VCaP (cell line): ENCODE measurements around the gene APOL4.

Source experiments
- H3K27ac ChIP-seq: fragments of 450-650 bp; 2 replicates; pipeline ENCODE4 v1.5.1; 2017
- CTCF ChIP-seq: fragments of 450-650 bp; conservative IDR thresholded peaks from 2 replicates; pipeline ENCODE4 v1.5.1; 2017; ENCODE audit warnings: mild to moderate bottlenecking, moderate library complexity

Gene APOL4

GRCh38 chr22:36175892-36176291, 25.7 kb downstream of the APOL4 start:
- TF ChIP-seq CTCF: no peak
- no peak overlapping the region for H3K27ac ChIP-seq

- H3K27ac ChIP-seq: no peak overlapping the region; the same call in 1 of the 2 replicates
- no peak for TF ChIP-seq CTCF
Measured at GRCh38 chr22:36171941-36172340, 29.7 kb downstream of the APOL4 start.

GRCh38 chr22:36166518-36167220, 34.9 kb downstream of the APOL4 start:
- TF ChIP-seq CTCF: no peak
- no peak overlapping the region for H3K27ac ChIP-seq

GRCh38 chr22:36166086-36166485, 35.5 kb downstream of the APOL4 start:
- H3K27ac ChIP-seq: no peak overlapping the region
- TF ChIP-seq CTCF: no peak

- TF ChIP-seq CTCF: no peak
- H3K27ac ChIP-seq: no peak overlapping the region
Measured at GRCh38 chr22:36165141-36165540, 36.5 kb downstream of the APOL4 start.

- no peak overlapping the region for H3K27ac ChIP-seq
- TF ChIP-seq CTCF: no peak
Measured at GRCh38 chr22:36164621-36165020, 37.0 kb downstream of the APOL4 start.

- H3K27ac ChIP-seq: no peak overlapping the region
Measured at GRCh38 chr22:36163497-36163896, 38.1 kb downstream of the APOL4 start.

More at GRCh38 chr22:36163497-36163896, 38.1 kb downstream of the APOL4 start:
- TF ChIP-seq CTCF: no peak
